Measurements from ENCODE around the gene CDC42SE2.

- TF ChIP-seq POLR2A (IDR thresholded peaks at IDR 0.05): no peak
- no peak for TF ChIP-seq EP300 (IDR thresholded peaks at IDR 0.05; ENCODE audit: low read depth)
Measured at GRCh38 chr5:131366428-131366827, 102.6 kb downstream of the CDC42SE2 start.
